Heart left ventricle (tissue), 16 donors: ENCODE data around the gene CD200R1. TPM values are rescaled to one million over a fixed set of nuclear protein-coding genes. Genes with fewer than 3 reads are reported as not detected.
A peak's percentile ranks its signal among the peaks of the same experiment; 100 is the strongest.

Experiments used
- ATAC-seq, 4 donors: fragments of 200-7000 bp; cut with Tn5 transposase; one replicate each; pipeline ENCODE4 v1.9.1; 2020 to 2022; ENCODE audit warnings: moderate library complexity in 4 of 4, mild to moderate bottlenecking in 3 of 4, moderate number of reproducible peaks in 1 of 4
- DNase-seq, 5 donors: peaks; one replicate each; pipeline ENCODE4 v3.0.0-alpha.2; 2020
- H3K27ac ChIP-seq, 12 donors: fragments of 200-600 bp; sonication (generic) in 4 of 12; one replicate each; pipeline versions ENCODE4 v1.5.0 to v1.8.0; 2016 to 2022; ENCODE audit warnings: mild to moderate bottlenecking in 2 of 12
- H3K27me3 ChIP-seq, 9 donors: fragments of 200-600 bp; sonication (generic) in 2 of 9; one replicate each; pipeline versions ENCODE4 v1.5.1 to v1.8.0; 2016 to 2022; ENCODE audit warnings: mild to moderate bottlenecking in 3 of 9
- H3K36me3 ChIP-seq, 9 donors: fragments of 200-600 bp; sonication (generic) in 2 of 9; one replicate each; pipeline versions ENCODE4 v1.5.0 to v1.8.0; 2018 to 2022; ENCODE audit warnings: mild to moderate bottlenecking in 2 of 9
- H3K4me1 ChIP-seq, 12 donors: fragments of 200-600 bp; sonication (generic) in 4 of 12; one replicate each; pipeline versions ENCODE4 v1.5.0 to v1.8.0; 2016 to 2022; ENCODE audit warnings: mild to moderate bottlenecking in 3 of 12
- H3K4me3 ChIP-seq, 12 donors: fragments of 200-600 bp; sonication (generic) in 4 of 12; one replicate each; pipeline versions ENCODE4 v1.5.0 to v1.8.0; 2017 to 2022; ENCODE audit warnings: mild to moderate bottlenecking in 9 of 12, moderate library complexity in 4 of 12
- H3K9me3 ChIP-seq, 12 donors: fragments of 200-600 bp; sonication (generic) in 4 of 12; one replicate each; pipeline versions ENCODE4 v1.5.0 to v1.8.0; 2016 to 2022; ENCODE audit warnings: mild to moderate bottlenecking in 1 of 12
- POLR2A ChIP-seq, 2 donors: fragments of 450-650 bp; IDR thresholded peaks; one replicate each; pipeline ENCODE4 v1.6.1; 2017; ENCODE audit warnings: antibody characterized with exemption in 2 of 2, mild to moderate bottlenecking in 2 of 2, moderate library complexity in 2 of 2
- WGBS, 4 donors: extraction: QIAGEN DNeasy Blood & Tissue Kit in 2 of 4; methylation state at CpG; one replicate each; pipeline versions ENCODE4 v1.1.5 to v1.1.7; 2013 to 2018; 5-methylcytosine and 5-hydroxymethylcytosine counted together
- intact Hi-C, 10 donors: fragments of 100-400 bp; cut with DNase I; formaldehyde crosslinking; loops; one replicate each; pipeline versions ENCODE4 v1.11.1 to v1.14.2; 2022
- polyA plus RNA-seq, 2 donors: library from polyadenylated mRNA; stranded (reverse); fragments of 200-250 nt; gene quantifications; one replicate each; pipeline ENCODE4 v1.2.3, GENCODE V29; 2013
- total RNA-seq, 9 donors: library from RNA; depleted of rRNA in 2 of 9; stranded (reverse); fragments of >200 nt in 2 of 9; fragmentation: NEBNext Ultra II Directional in 3 of 9; extraction: Animal tissue kit (Norgen Biotek cat#: 25700) in 3 of 9; gene quantifications; one replicate each; pipeline versions ENCODE4 v1.1.0 to v1.2.4, GENCODE V29; 2016 to 2023
- TF ChIP-seq, protein P1 (sequence below), 12 donors: fragments of 200-600 bp; sonication (generic) in 4 of 12; IDR thresholded peaks; one replicate each; pipeline versions ENCODE4 v1.5.0 to v1.8.0; 2018 to 2022; ENCODE audit warnings: antibody characterized with exemption in 12 of 12, mild to moderate bottlenecking in 5 of 12
- donor health status: ischemic (EF 13 %, LVEDD 7.1; RV severe dilation, severe dysfunction).
- donor health status: healthy with polysubstance abuse.
- donor health status: DM: no; HTN: yes; CAD: no.
- donor health status: DM: no; HTN: no; CAD: no.
- donor health status: ischemic (EF 25% LVEDD 6.9; RV normal size, moderate dysfunction).
- donor health status: ischemic (EF 25% LVEDD 5.7; RV mildly dilated, moderate dysfunction).
- donor health status: healthy.
- donor health status: DM: yes; HTN: yes; CAD: no.
- donor health status: ischemic (EF 35%, LVEDD 5.7; RV mildly dilated, moderate dysfunction).
- donor health status: nonischemic (EF 11% LVEDD 7.7; RV severe dilation, severe dysfunction).
- donor health status: DM: yes; HTN: yes; CAD: no.
- donor health status: PGD.
- donor health status: ischemic (EF 29% LVEDD 5.4; RV normal size, mild dysfunction).
- donor health status: nonischemic (EF 23%, LVEDD 6.1; RV moderate dilation, normal function).

CD200R1 gene
- total and polyA plus RNA-seq, 11 donors, result 0.08 to 4.6 (median 0.69) TPM

DNA sequence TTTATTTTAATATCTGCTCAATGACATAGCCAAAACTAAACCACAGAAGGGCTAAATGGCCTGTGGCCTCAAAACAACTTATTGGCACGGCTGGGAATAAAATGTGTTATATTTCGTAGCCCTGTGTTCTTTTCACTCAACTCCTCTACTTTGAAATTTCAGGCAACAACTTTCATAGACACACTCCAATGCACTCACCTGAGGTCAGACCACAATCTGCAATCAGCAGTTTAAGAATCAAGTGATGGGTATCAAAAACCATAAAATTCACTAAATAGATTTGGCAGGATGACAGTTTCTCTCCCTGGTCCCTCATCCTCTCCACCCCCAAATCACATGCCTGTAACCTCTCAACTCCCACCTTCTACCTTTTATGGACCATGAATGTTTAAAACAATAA, 2.0 kb upstream of the CD200R1 start:
- ATAC-seq (no peak), DNase-seq (no peak)
- peaks cover 0 to 23% (median 0%) of the 10 kb centered on the region in 12 donors for H3K4me1 ChIP-seq
- TF ChIP-seq, protein P1, sequence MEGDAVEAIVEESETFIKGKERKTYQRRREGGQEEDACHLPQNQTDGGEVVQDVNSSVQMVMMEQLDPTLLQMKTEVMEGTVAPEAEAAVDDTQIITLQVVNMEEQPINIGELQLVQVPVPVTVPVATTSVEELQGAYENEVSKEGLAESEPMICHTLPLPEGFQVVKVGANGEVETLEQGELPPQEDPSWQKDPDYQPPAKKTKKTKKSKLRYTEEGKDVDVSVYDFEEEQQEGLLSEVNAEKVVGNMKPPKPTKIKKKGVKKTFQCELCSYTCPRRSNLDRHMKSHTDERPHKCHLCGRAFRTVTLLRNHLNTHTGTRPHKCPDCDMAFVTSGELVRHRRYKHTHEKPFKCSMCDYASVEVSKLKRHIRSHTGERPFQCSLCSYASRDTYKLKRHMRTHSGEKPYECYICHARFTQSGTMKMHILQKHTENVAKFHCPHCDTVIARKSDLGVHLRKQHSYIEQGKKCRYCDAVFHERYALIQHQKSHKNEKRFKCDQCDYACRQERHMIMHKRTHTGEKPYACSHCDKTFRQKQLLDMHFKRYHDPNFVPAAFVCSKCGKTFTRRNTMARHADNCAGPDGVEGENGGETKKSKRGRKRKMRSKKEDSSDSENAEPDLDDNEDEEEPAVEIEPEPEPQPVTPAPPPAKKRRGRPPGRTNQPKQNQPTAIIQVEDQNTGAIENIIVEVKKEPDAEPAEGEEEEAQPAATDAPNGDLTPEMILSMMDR (IDR thresholded peaks at IDR 0.05), result no peak
- TF ChIP-seq POLR2A (IDR thresholded peaks at IDR 0.05), result no peak
- H3K4me3 ChIP-seq, result no peak overlapping the region
- no peaks in the 10 kb centered on the region for H3K27me3 ChIP-seq
- intact Hi-C loops, result loop anchor here (5.0 to 10.0 kb wide), 7 partner anchors 162 to 395 kb away; partner anchors contain the start of gene CCDC80 (in 3 of the 10)
- peak overlapping the region in 1 of 12 donors; percentile 78 for H3K27ac ChIP-seq
- no peaks in the 10 kb centered on the region for H3K36me3 ChIP-seq
- no peaks in the 10 kb centered on the region for H3K9me3 ChIP-seq
- 85 to 88% (median 87%) methylated on average over 2 of the region's 2 CpGs for WGBS, 4 donors

DNA sequence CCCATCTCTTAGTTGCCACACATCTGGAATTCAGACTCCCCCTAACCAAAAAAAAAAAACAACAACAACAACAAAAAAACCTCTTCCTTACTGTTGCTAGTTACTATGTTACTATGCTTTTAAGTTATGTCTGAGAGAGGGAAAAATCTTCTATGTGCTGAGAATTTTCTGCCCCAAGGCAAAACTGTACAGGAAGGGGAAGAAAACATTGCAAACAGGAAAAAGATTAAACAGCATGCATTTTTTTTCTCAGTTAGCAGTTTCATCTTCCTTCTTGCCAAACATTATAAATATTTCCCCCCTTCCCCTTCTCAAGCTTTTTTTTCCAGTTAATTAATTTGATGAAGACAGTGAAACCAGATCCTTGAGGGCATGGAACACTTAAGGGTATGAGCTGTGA, 1.1 kb upstream of the CD200R1 start:
- TF ChIP-seq, protein P1 (IDR thresholded peaks at IDR 0.05), result no peak
- TF ChIP-seq POLR2A (IDR thresholded peaks at IDR 0.05), result no peak
- ATAC-seq (no peak), DNase-seq (no peak)
- Histone ChIP-seq H3K27ac (peak overlapping the region in 1 of 12 donors; percentile 78), H3K36me3 (no peaks in the 10 kb centered on the region), H3K4me3 (no peak overlapping the region), H3K9me3 (no peaks in the 10 kb centered on the region), H3K4me1 (peaks cover 0 to 23% (median 0%) of the 10 kb centered on the region in 12 donors), H3K27me3 (no peaks in the 10 kb centered on the region)
- intact Hi-C loops, result loop anchor here (5.0 to 10.0 kb wide), 7 partner anchors 161 to 394 kb away; partner anchors contain the start of gene CCDC80 (in 3 of the 10)

- Histone ChIP-seq H3K4me1 (peaks cover 0 to 29% (median 0%) of the 10 kb centered on the region in 12 donors), H3K9me3 (no peaks in the 10 kb centered on the region), H3K27ac (peak overlapping the region in 2 of 12 donors; percentile 25 to 78), H3K27me3 (peaks cover 0 to 3% (median 0%) of the 10 kb centered on the region in 9 donors), H3K36me3 (no peaks in the 10 kb centered on the region), H3K4me3 (peak overlapping the region in 7 of 12 donors; percentile 10 to 45 (median 30))
- no peak for DNase-seq
- WGBS, 4 donors, result 72 to 84% (median 78%) methylated on average over 2 of the region's 2 CpGs
- TF ChIP-seq, protein P1 (IDR thresholded peaks at IDR 0.05), result no peak
- no peak for TF ChIP-seq POLR2A (IDR thresholded peaks at IDR 0.05)
- intact Hi-C loops, result loop anchor here in 5 of 10 donors (10.0 kb wide), 3 partner anchors 159 to 389 kb away; no protein-coding TSS in a partner anchor
- no peak for ATAC-seq
Observed at GRCh38 chr3:112974178-112974517, 755 bp downstream of the CD200R1 start.

DNA sequence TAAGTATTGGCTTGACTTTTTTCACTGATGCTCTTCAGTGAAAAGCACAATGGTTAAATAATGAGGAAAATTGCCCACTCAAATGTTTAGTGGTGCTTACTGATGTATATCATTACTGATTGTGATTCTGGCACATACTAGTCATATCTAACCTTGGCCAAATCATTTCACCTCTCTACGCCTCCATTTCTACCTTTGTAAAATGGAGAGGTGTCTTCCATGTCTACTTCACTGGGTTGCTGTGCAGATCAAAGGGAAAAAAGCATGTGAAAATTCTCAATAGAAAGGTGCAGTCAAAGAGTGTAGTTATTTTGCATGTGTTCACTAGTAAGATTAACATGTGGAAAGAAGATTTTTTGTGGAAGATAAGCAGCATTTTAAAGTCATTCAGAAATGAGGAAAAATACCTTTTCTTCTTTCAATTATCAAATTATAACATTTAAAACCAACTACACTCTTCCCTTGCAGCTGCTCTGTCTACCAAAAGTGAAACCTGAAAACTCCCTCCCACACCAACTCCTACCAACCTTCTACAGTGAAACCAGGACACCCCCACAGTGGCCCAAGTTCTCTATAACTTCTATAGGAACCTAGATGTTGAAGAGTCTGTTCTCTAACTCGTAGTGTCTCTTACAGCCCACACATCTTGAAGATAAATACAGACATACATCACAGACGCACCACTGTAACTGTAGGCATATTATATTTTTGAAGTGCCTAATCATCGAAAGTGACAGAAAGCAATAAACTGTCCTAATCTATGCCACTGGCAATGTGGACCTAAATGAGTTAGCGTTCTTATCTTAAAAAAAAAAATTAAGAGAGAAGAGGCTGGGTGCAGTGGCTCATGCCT, 1.4 kb downstream of the CD200R1 start:
- peak overlapping the region in 7 of 12 donors; percentile 10 to 45 (median 30) for H3K4me3 ChIP-seq

More for the DNA sequence above, 1.4 kb downstream of the CD200R1 start:
- 73 to 76% (median 74%) methylated on average over 5 of the region's 5 CpGs for WGBS, 4 donors
- Histone ChIP-seq H3K9me3 (no peaks in the 10 kb centered on the region), H3K4me1 (peaks cover 0 to 31% (median 0%) of the 10 kb centered on the region in 12 donors), H3K27ac (peak overlapping the region in 2 of 12 donors; percentile 25 to 78), H3K27me3 (peaks cover 0 to 3% (median 0%) of the 10 kb centered on the region in 9 donors), H3K36me3 (no peaks in the 10 kb centered on the region)
- ATAC-seq (no peak), DNase-seq (no peak)
- no peak for TF ChIP-seq POLR2A (IDR thresholded peaks at IDR 0.05)
- TF ChIP-seq, protein P1 (IDR thresholded peaks at IDR 0.05), result no peak
- intact Hi-C loops, result loop anchor here in 5 of 10 donors (10.0 kb wide), 3 partner anchors 159 to 389 kb away; no protein-coding TSS in a partner anchor
